Activated T-helper 2 cell treated with anti-CD3 and anti-CD28 coated beads, Interferon-gamma antibody, Interleukin-2, Interleukin-4, amounts not matched to agents 10 μg/mL and 5 μg/mL and 100 μg/mL, durations not matched to agents 14 hours and 24 hours and 36 hours (primary cell): Measurements from ENCODE around the gene ZNF853. TPM values are rescaled to one million over a fixed set of nuclear protein-coding genes. Genes with fewer than 3 reads are reported as not detected.
"Not testable (repeated sequence)": the region's sequence is repeated elsewhere in the genome, so short reads cannot be mapped to it uniquely, and the experiment has no call there.

ENCODE experiments used
- DNase-seq: peaks from one replicate; pipeline ENCODE4 v3.0.0; 2021; ENCODE audit warnings: low spot score
- H3K27ac Mint-ChIP-seq: one replicate; pipeline ENCODE4 v1.8.0; 2021; ENCODE audit warnings: mixed read lengths
- H3K27me3 Mint-ChIP-seq: one replicate; pipeline ENCODE4 v1.8.0; 2021; ENCODE audit warnings: low read depth, mixed read lengths
- H3K36me3 Mint-ChIP-seq: one replicate; pipeline ENCODE4 v1.8.0; 2021; ENCODE audit warnings: low read depth, mixed read lengths
- H3K4me1 Mint-ChIP-seq: one replicate; pipeline ENCODE4 v1.8.0; 2021; ENCODE audit warnings: low read depth, mixed read lengths
- H3K4me3 Mint-ChIP-seq: one replicate; pipeline ENCODE4 v1.8.0; 2021; ENCODE audit warnings: low read depth, mild to moderate bottlenecking, moderate library complexity, mixed read lengths
- H3K9me3 Mint-ChIP-seq: one replicate; pipeline ENCODE4 v1.8.0; 2021; ENCODE audit warnings: mixed read lengths
- intact Hi-C: fragments of 100-400 bp; cut with micrococcal nuclease; formaldehyde crosslinking; loops from one replicate; pipeline ENCODE4 v1.15.1; 2023
- total RNA-seq: library from RNA; stranded (reverse); gene quantifications from 2 replicates; pipeline ENCODE4 v1.2.3, GENCODE V29; 2022

Gene ZNF853
- 0.23 TPM in 2 replicates for total RNA-seq

DNA sequence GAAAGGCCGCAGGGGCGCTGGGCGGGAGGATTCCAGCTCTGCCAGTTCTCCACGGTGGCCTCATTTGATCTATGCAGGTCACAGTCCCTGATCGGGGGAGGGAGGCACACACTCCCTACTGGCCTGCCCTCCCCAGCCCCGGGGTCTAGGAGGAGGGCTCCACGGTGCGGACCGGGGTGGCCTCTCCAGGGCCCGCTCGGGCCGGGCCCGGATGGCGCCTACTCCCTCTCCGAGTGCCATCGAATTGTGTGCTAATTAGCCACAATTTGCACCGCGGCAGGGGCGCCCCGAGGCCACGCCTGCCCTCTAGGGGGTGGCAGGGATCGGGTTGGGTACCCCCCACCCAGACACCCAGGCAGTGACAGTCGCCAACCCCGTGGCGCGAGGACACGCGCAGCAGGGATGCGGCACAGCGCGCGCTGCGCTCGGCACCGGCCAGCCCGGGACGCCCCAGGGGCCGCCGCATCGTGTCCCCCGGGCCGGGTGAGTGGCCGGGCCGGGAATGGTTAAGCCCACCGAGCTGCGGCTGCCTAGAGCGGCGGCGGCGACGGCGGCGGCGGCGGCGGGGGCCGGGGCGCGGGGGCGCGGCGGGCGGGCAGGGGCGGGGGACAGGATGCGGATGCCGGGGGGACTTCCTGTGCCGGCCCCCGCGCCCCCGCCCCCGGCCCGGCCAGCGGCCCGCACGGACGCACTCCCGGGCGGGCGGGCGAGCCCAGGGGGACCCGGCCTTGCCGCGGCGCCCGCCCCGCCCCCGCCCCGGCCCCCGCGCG lies at the start of gene ZNF853:
Gene ZNF853 (plus strand): TSS at position 658 of the 770 bp plus-strand sequence. CDS start 565 bp downstream, outside the sequence.
- no peak for DNase-seq
- Mint-ChIP-seq H3K4me3 (peak within 1 kb of the TSS; percentile 61), H3K4me1 (peaks cover 11% of the 10 kb centered on the region), H3K9me3 (no peaks in the 10 kb centered on the region), H3K36me3 (peaks cover 4% of the 10 kb centered on the region), H3K27me3 (peaks cover 32% of the 10 kb centered on the region), H3K27ac (no peak within 1 kb of the TSS)
- intact Hi-C loops = no loop called here

DNA sequence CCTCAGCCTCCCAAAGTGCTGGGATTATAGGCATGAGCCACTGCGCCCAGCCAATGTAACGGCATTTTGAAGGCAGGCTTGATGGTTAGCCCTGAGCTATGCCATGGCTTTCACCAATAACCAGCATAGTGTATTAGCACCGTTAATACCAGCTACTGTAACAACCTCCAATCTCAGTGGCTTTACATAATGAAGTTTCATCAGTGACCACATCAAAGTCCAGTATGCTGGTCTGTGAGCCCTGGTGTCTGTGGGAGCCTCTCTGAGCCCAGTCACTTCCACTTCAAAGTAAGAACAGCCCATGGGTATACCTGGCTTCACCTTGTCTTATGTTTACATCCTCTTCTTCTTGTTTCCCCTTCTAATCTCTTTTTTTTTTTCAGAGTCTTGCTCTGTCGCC lies 49.8 kb upstream of the ZNF853 start:
- H3K4me3 Mint-ChIP-seq = no peak overlapping the region
- no peaks in the 10 kb centered on the region for H3K4me1 Mint-ChIP-seq
- DNase-seq = no peak
- no peaks in the 10 kb centered on the region for H3K36me3 Mint-ChIP-seq
- H3K9me3 Mint-ChIP-seq = no peaks in the 10 kb centered on the region
- no peak overlapping the region for H3K27ac Mint-ChIP-seq
- H3K27me3 Mint-ChIP-seq = no peaks in the 10 kb centered on the region
- intact Hi-C loops = no loop called here

DNA sequence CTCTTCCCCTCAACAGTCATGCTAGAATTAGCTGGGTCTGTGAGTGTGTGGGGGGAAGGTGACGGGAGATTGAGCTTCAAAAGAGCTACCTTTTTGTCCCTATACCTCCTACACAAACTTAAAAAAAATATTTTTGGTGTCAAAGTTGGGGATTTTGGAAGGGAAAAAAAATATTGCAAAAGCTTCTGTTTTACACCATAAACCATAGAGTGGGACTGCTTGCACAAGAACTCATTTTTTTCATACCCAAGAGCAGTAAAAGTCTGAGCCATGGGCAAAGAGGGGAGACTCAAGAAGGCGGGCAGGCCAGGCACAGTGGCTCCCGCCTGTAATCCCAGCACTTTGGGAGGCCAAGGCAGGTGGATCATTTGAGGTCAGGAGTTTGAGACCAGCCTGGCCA lies 47.5 kb upstream of the ZNF853 start:
- Mint-ChIP-seq H3K4me3 (no peak overlapping the region), H3K36me3 (no peaks in the 10 kb centered on the region), H3K27me3 (no peaks in the 10 kb centered on the region), H3K9me3 (no peaks in the 10 kb centered on the region), H3K27ac (no peak overlapping the region), H3K4me1 (no peaks in the 10 kb centered on the region)
- intact Hi-C loops = no loop called here
- no peak for DNase-seq

DNA sequence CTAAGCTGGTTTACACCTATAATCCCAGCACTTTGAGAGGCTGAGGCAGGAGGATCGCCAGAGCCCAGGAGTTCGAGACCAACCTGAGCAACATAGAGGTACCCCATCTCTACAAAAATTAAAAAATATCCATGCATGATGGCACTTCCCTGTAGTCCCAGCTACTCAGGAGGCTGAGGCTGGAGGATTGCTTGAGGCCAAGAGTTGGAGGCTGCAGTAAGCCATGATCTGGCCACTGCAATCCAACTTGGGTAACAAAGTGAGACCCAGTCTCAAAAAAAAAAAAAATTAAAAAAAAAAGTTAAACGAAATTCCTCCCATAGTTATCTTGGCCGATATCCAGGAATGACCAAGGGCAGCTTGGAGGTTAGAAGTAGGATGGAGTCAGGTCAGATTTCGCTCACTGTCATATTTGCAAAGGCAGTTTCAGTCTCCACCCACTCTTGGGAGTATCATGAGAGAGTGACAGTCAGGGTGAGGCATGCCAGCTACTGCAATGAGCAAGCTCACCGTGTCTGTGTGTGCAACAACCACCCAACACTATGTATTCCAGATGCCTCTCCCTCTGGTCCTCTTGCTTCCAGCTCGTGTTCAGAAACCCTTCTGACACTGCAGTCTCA lies 44.1 kb upstream of the ZNF853 start:
- H3K36me3 Mint-ChIP-seq = no peaks in the 10 kb centered on the region
- no peak for DNase-seq

DNA sequence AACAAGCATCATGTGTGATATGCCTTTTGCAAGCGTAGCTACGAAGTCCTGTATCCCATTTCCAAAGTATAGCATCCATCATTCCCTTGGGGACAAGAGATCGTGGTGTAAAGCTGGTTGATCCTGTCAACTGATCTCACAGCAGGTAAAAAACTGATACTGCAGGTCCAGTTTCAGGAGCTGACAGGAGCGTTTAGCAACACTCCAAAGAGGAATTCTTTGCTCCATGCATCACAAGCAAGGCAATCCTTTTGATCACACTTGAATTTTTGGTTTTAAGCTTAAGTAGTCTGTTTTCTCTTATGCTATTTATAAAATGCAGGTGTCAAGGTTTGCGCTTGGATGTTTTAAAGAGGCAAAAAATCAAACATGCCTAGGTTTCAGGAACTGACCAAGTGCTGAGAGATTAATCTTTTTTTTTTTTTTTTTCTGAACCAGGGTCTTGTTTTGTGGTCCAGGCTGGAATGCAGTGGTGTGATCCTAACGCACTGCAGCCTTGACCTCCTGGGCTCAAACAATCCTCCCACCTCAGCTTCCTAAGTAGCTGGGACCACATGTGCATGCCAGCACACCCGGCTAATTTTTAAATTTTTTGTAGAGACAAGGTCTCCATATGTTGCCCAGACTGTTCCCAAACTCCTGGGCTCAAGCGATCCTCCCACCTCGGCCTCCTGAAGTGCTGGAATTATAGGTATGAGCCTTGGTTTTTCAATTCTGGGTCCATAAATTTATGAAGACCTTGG lies 40.0 kb upstream of the ZNF853 start:
- Mint-ChIP-seq H3K4me1 (peaks cover 13% of the 10 kb centered on the region), H3K27ac (no peak overlapping the region), H3K36me3 (peaks cover 9% of the 10 kb centered on the region), H3K4me3 (peak overlapping the region; percentile 81), H3K27me3 (no peaks in the 10 kb centered on the region), H3K9me3 (no peaks in the 10 kb centered on the region)
- DNase-seq = no peak
- intact Hi-C loops = loop anchor here (2.0 to 5.0 kb wide), 2 partner anchors 41 to 132 kb away; partner anchors contain the start of gene ZNF12

More for the DNA sequence above, 44.1 kb upstream of the ZNF853 start:
- H3K9me3 Mint-ChIP-seq = no peaks in the 10 kb centered on the region
- H3K27ac Mint-ChIP-seq = no peak overlapping the region
- no peak overlapping the region for H3K4me3 Mint-ChIP-seq
- no peaks in the 10 kb centered on the region for H3K27me3 Mint-ChIP-seq
- H3K4me1 Mint-ChIP-seq = no peaks in the 10 kb centered on the region
- intact Hi-C loops = no loop called here

DNA sequence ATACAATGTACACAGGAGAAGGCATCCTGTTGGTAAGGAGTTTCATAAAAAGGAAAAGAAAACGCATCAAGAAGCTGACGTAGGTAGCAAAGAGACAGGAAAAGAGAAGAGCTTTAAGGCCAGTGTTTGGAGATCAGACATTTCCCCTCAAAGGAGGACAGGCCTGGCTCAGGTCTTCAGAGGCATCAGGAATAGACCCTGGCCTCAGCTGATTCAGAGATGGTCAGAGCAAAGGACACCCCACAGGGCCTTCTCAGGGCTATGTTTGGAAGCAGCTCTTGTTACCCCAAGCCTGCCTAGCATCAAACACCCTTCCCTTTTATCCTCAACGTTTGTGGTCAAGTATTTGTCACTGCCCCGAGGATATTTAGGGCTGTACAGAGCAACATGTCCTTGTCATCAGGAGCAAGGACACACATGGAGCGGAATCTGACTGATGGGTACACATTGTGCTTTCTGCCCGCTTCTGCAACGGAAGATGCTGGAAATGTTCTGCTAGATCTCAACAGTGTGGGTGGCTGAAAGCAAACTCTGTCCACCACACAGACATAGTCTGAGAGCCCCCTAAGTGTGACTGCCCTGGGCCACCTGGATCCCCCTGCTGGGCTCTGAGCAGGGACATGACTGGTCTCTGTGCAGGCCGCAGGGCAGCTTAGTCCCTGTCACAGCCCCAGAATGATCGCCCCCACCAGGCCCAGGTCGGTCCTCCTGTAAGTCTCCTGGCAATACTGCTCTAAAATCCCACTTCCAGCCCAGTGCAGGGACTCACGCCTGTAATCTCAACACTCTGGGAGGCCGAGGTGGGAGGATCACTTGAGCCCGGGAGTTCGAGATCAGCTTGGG lies 39.2 kb upstream of the ZNF853 start:
- H3K27ac Mint-ChIP-seq = no peak overlapping the region
- intact Hi-C loops = loop anchor here (5.0 kb wide), 1 partner anchor 131 kb away; the partner anchor contains the start of gene ZNF12
- H3K9me3 Mint-ChIP-seq = no peaks in the 10 kb centered on the region
- peaks cover 18% of the 10 kb centered on the region for H3K4me1 Mint-ChIP-seq
- H3K4me3 Mint-ChIP-seq = peak overlapping the region; percentile 81
- no peaks in the 10 kb centered on the region for H3K27me3 Mint-ChIP-seq
- peaks cover 17% of the 10 kb centered on the region for H3K36me3 Mint-ChIP-seq
- no peak for DNase-seq

DNA sequence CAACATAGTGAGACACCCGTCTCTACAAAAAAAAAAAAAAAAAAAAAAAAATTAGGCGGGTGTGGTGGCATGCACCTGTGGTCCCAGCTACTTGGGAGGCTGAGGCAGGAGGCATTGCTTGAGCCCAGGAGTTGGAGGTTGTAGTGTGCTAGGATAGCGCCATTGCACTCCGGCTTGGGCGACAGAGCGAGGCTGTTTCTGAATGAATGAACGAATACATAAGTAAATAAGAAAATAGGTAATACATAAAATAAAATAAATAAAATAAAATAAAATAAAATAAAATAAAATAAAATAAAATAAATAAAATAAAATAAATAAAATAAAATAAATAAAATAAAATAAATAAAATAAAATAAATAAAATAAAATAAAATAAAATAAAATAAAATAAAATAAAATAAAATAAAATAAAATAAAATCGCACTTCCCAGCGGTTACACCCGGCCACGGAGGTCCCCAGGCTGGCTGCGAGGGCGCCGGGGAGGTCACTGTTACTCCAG lies 38.5 kb upstream of the ZNF853 start:
- peak overlapping the region; percentile 65 for H3K27ac Mint-ChIP-seq

DNA sequence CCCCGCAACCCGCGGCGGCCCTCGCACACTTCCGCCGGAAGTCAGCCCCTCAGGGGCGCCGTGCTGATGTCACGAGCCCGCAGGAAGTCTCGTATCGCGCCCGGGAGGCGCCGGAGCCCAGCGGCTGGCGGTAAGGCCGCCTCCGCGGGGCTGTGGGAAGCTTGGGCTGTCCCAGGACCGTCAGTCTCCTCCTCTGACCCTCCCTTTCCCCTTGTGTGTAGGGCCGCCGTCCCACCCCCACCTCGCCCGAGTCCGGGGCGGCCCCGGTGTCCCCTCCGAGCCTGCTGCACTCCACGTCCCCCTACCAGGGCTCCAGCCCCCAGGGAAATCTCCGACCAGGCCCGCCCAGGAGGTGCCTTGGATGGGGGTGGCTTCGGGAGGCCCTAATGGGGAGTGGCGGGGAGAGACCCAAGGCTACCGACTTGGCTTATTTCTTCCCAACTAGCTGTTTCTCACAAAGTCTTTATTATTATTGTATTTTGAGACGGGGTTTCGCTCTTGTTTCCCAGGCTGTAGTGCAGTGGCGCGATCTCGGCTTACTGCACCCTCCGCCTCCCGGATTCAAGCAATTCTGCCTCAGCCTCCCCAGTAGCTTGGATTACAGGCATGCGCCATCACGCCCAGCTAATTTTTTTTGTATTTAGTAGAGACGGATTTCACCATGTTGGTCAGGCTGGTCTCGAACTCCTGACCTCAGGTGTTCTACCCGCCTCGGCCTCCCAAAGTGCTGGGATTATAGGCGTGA lies 37.9 kb upstream of the ZNF853 start, which contains the start of gene ZDHHC4:
Gene ZDHHC4 (plus strand): TSS at position 86 of the 745 bp plus-strand sequence. CDS start 3,108 bp downstream, outside the sequence.
- H3K27me3 Mint-ChIP-seq = no peaks in the 10 kb centered on the region
- intact Hi-C loops = loop anchor here (1.0 to 5.0 kb wide), 2 partner anchors 13 to 130 kb away; partner anchors contain the start of genes INTS15 and ZNF12
- H3K27ac Mint-ChIP-seq = peak within 1 kb of the TSS; percentile 82
- H3K4me1 Mint-ChIP-seq = peaks cover 23% of the 10 kb centered on the region
- H3K36me3 Mint-ChIP-seq = peaks cover 29% of the 10 kb centered on the region
- peak; percentile 80 for DNase-seq
- peak within 1 kb of the TSS; percentile 82 for H3K4me3 Mint-ChIP-seq
- H3K9me3 Mint-ChIP-seq = no peaks in the 10 kb centered on the region

More for the DNA sequence above, 38.5 kb upstream of the ZNF853 start:
- H3K9me3 Mint-ChIP-seq, H3K27me3 Mint-ChIP-seq: not testable (repeated sequence)
- H3K4me3 Mint-ChIP-seq = peak overlapping the region; percentile 82
- peaks cover 23% of the 10 kb centered on the region for H3K4me1 Mint-ChIP-seq
- peak; percentile 15 for DNase-seq
- intact Hi-C loops = loop anchor here (1.0 to 5.0 kb wide), 2 partner anchors 13 to 130 kb away; partner anchors contain the start of genes INTS15 and ZNF12
- H3K36me3 Mint-ChIP-seq = peaks cover 24% of the 10 kb centered on the region

DNA sequence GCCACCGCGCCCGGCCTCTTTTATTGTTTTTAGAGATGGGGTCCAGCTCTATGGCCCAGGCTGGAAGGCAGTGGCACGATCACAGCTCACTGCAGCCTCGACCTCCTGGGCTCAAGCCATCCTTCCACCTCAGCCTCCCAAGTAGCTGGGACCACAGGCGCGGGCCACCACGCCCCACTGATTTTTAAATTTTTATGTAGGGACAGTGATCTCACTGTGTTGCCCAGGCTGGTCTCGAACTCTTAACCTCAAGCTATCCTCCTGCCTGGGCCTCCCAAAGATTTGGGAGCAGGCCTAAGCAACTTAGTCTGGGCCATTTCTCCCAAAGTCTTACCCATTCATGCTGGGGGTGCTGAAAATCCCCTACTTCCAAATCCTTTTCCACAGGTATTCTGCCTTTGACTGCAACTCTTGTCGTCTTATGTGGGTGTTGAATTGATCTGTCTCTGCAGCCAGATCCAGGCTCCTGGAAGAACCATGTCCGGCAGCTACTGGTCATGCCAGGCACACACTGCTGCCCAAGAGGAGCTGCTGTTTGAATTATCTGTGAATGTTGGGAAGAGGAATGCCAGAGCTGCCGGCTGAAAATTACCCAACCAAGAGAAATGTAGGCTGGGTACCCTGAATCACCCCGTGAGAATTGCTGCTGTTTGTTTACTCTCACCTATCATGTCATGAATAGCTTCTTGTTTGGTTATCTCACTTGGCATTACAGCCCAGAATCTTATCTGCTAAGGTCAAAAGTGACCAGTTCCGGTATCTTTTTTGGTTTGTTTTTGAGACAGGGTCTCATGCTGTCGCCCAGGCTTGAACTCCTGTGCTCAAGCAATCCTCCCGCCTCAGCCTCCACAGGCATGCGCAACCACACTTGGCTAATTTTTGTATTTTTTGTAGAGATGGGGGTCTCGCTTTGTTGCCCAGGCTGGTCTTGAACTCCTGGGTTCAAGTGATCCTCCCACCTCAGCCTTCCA lies 37.0 kb upstream of the ZNF853 start:
- Mint-ChIP-seq H3K9me3 (no peaks in the 10 kb centered on the region), H3K4me3 (peak overlapping the region; percentile 82), H3K27ac (peak overlapping the region; percentile 82), H3K4me1 (peaks cover 23% of the 10 kb centered on the region), H3K36me3 (peaks cover 32% of the 10 kb centered on the region), H3K27me3 (no peaks in the 10 kb centered on the region)
- no peak for DNase-seq
- intact Hi-C loops = loop anchor here (5.0 kb wide), 1 partner anchor 129 kb away; the partner anchor contains the start of gene ZNF12

DNA sequence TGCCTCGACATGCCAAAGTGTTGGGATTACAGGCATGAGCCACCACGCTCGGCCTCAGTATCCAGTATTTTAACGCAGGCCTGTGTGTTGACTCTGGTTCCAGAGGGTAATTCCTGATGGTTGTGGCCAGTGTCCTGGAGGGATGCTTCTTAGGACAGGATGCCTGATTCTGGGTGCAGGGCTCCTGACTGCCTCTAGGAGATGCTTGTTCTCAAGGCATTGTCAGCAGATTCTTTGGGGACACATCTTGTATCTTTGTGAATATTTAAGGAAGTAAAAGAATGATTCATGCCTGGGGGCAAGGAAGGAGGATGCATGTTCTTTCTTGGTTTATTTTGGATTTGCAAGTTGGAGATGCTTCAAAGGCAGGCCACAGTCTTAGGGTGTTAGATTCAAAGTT lies 36.0 kb upstream of the ZNF853 start:
- no peaks in the 10 kb centered on the region for H3K9me3 Mint-ChIP-seq
- no peak overlapping the region for H3K27ac Mint-ChIP-seq
- H3K4me1 Mint-ChIP-seq = peaks cover 23% of the 10 kb centered on the region
- H3K4me3 Mint-ChIP-seq = peak overlapping the region; percentile 82
- intact Hi-C loops = loop anchor here (5.0 kb wide), 1 partner anchor 128 kb away; the partner anchor contains the start of gene ZNF12
- H3K36me3 Mint-ChIP-seq = peaks cover 36% of the 10 kb centered on the region
- DNase-seq = no peak
- no peaks in the 10 kb centered on the region for H3K27me3 Mint-ChIP-seq
